Large intestine (tissue), 12 donors: ENCODE results near the gene MCEMP1. TPM values are rescaled to one million over a fixed set of nuclear protein-coding genes. Genes with fewer than 3 reads are reported as not detected.

Source experiments
- DNase-seq, 2 donors: peaks; one replicate each; pipeline versions ENCODE4 v3.0.0 to v3.0.0-alpha.2; 2013
- H3K27ac ChIP-seq: one replicate; pipeline ENCODE4 v1.5.1; 2013; ENCODE audit warnings: low read length
- H3K27me3 ChIP-seq: 2 replicates; pipeline ENCODE4 v1.6.1; 2013; ENCODE audit warnings: low read length; ENCODE audit not compliant: control insufficient read depth, insufficient read depth
- H3K36me3 ChIP-seq: 2 replicates; pipeline ENCODE4 v1.6.1; 2013; ENCODE audit warnings: low read length; ENCODE audit not compliant: control insufficient read depth, insufficient read depth
- H3K4me1 ChIP-seq: one replicate; pipeline ENCODE4 v1.6.1; 2013; ENCODE audit warnings: low read length; ENCODE audit not compliant: control insufficient read depth, insufficient read depth
- H3K4me3 ChIP-seq: one replicate; pipeline ENCODE4 v1.5.1; 2013; ENCODE audit warnings: low read length
- H3K9me3 ChIP-seq: one replicate; pipeline ENCODE4 v1.6.1; 2013; ENCODE audit warnings: mild to moderate bottlenecking, low read depth, low read length, moderate library complexity; ENCODE audit not compliant: control insufficient read depth
- WGBS: methylation state at CpG from one replicate; pipeline ENCODE4 v1.1.5; 2013; ENCODE audit warnings: low lambda C conversion rate; ENCODE audit not compliant: insufficient coverage; 5-methylcytosine and 5-hydroxymethylcytosine counted together
- long read RNA-seq, 11 donors: transcript quantifications; one replicate each; lab custom pipeline, GENCODE V29; 2026
- polyA plus RNA-seq: library from polyadenylated mRNA; unstranded; fragments of 120-200 nt; gene quantifications from one replicate; pipeline ENCODE4 v1.2.1, GENCODE V29; 2013

Gene MCEMP1, protein sequence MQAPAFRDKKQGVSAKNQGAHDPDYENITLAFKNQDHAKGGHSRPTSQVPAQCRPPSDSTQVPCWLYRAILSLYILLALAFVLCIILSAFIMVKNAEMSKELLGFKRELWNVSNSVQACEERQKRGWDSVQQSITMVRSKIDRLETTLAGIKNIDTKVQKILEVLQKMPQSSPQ
- polyA plus RNA-seq = 0.06 TPM
- long read RNA-seq, donor 1 = 0 reads
- long read RNA-seq, donor 2 = 0 reads
- long read RNA-seq, donor 3 = 0 reads
- long read RNA-seq, donor 4 = 0 reads
- long read RNA-seq, donor 5 = 0 reads
- long read RNA-seq, donor 6 = 0 reads
- long read RNA-seq, donor 7 = 0 reads
- long read RNA-seq, donor 8 = 0 reads
- long read RNA-seq, donor 9 = 0 reads
- long read RNA-seq, donor 10 = 0 reads
- long read RNA-seq, donor 11 = 0 reads

- DNase-seq = no peak
- Histone ChIP-seq H3K4me1 (peaks cover 4% of the 10 kb centered on the region), H3K36me3 (no peaks in the 10 kb centered on the region), H3K27me3 (peaks cover 35% of the 10 kb centered on the region), H3K4me3 (no peak within 1 kb of the TSS), H3K9me3 (no peaks in the 10 kb centered on the region), H3K27ac (no peak within 1 kb of the TSS)
- WGBS = no CpG with 5 or more reads among the region's 10 CpGs
Measured at GRCh38 chr19:7676854-7677253, at the start of gene MCEMP1. TSS of gene MCEMP1 (plus strand) at chr19:7677090. CDS start at chr19:7677121, 31 bp downstream.

- H3K4me3 ChIP-seq = no peak overlapping the region
- H3K4me1 ChIP-seq = peaks cover 13% of the 10 kb centered on the region
- DNase-seq = no peak
- peaks cover 46% of the 10 kb centered on the region for H3K36me3 ChIP-seq
- no peaks in the 10 kb centered on the region for H3K9me3 ChIP-seq
- H3K27me3 ChIP-seq = no peaks in the 10 kb centered on the region
- H3K27ac ChIP-seq = no peak overlapping the region
- no CpG with 5 or more reads among the region's 24 CpGs for WGBS
Measured at GRCh38 chr19:7627166-7627565, 49.7 kb upstream of the MCEMP1 start.

GRCh38 chr19:7628589-7629311 is 48.1 kb upstream of the MCEMP1 start:
- peaks cover 13% of the 10 kb centered on the region for H3K4me1 ChIP-seq
- H3K9me3 ChIP-seq = no peaks in the 10 kb centered on the region
- peaks cover 38% of the 10 kb centered on the region for H3K36me3 ChIP-seq
- no peaks in the 10 kb centered on the region for H3K27me3 ChIP-seq
- H3K27ac ChIP-seq = peak overlapping the region; percentile 29
- peak overlapping the region; percentile 87 for H3K4me3 ChIP-seq
- no CpG with 5 or more reads among the region's 15 CpGs for WGBS
- no peak for DNase-seq

DNA sequence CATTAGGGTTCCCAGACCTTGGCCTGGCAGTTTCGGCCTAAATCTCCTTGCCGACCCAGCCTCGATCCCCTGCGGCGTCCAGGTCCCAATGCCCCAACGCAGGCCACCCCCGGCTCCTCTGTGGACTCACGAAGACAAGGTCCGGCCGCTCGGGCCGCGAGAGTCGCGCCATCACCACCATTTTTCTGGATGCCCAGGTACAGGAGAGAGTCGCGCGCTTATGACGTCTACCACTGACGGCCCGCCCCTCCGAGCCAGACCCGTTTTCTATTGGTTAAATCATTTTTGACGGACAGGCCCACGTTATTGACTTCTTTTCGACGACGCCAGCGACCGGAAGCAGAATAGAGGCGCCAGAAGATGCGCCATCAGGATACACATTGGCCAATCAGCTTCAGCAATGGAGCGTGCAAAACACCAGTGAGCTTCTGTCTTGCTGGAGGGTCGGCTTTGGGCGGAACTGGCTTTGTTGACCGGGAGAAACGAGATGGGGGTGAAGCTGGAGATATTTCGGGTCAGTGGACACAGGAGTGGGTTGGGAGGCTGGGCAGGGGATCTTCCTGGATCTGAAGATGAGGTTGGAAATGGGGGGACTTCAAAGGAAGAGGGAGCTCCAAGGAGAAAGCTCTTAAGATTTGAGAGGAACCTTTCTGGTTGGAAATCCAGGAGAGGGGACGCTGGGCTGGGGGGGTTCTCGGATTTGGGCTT is 47.4 kb upstream of the MCEMP1 start, which contains the start of the genes PET100 and XAB2:
Gene PET100 (plus strand): TSS at position 447 of the 708 bp plus-strand sequence. CDS start 41 bp downstream, at position 488.
Gene XAB2 (minus strand): TSS at position 199 of the 708 bp plus-strand sequence. CDS start 18 bp downstream, at position 181.
- Histone ChIP-seq H3K27ac (peak within 1 kb of the TSS; percentile 32), H3K4me3 (peak within 1 kb of the TSS; percentile 87), H3K36me3 (peaks cover 34% of the 10 kb centered on the region), H3K4me1 (peaks cover 13% of the 10 kb centered on the region), H3K27me3 (no peaks in the 10 kb centered on the region), H3K9me3 (no peaks in the 10 kb centered on the region)
- peak; percentile 99 for DNase-seq
- WGBS = no CpG with 5 or more reads among the region's 40 CpGs

DNA sequence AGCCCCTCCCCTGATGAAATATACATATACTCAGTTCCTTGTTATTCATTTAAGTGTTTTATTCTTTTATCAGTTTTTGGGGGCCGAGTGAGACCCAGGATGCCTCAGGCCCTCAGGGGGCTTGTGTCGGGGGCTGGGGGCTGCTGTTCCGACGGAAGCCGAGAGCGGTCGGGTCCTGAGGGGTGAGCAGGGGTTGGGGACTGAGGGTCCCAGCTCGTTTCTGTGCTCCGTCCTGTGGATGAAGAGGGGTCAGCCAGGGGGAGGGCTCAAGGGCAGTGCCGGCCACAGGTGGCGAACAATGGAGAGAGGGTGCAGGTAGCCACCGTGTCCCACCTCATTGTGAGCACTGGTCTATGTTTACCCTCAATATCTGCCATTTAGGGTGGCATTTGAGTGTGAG is 45.3 kb upstream of the MCEMP1 start:
- Histone ChIP-seq H3K36me3 (peaks cover 17% of the 10 kb centered on the region), H3K27ac (no peak overlapping the region), H3K4me3 (no peak overlapping the region), H3K9me3 (no peaks in the 10 kb centered on the region), H3K4me1 (peaks cover 13% of the 10 kb centered on the region), H3K27me3 (peaks cover 7% of the 10 kb centered on the region)
- DNase-seq = no peak
- no CpG with 5 or more reads among the region's 12 CpGs for WGBS

DNA sequence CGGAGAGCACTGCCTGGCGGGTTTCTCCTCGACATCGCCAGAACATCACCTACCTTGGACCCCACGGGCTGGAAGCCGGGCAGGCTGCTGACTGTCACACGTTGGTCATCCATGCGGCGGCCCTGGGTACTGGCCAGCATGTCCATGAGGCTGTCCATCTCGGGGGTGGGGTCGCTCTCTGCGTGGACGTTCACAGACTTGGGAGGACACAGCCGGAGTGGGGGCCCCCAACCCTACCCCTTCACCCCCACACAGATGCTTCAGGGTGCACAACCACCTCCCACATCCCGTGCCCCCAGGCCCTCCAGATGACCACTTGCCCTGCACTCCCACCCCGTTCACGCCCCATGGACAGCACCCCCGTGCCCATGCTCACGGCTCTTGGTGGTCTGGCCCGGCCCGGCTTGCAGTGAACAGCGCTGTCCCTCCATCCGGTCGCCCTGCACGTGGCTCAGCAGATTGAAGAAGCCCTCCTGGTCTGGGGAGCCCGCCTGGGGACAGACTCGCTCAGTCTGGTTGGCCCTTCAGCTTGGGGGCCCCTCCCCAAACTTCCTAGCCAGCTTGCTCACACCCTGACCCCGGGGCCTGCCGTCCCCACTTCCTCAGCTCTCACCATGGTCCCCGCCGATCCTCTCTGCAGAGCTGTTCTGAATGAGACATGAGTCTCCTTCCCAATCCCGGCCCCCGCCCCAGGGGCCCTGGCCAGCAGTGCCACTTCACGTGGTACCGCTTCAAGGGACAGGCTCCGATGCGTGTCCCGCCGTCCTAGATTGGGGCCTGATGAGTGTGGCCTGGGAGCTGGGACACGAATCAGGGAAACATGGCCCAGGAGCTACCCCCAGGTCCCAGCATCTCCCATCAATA is 44.3 kb upstream of the MCEMP1 start:
- no CpG with 5 or more reads among the region's 40 CpGs for WGBS
- Histone ChIP-seq H3K27me3 (peaks cover 7% of the 10 kb centered on the region), H3K27ac (no peak overlapping the region), H3K4me3 (no peak overlapping the region), H3K9me3 (no peaks in the 10 kb centered on the region), H3K4me1 (peaks cover 16% of the 10 kb centered on the region), H3K36me3 (peaks cover 12% of the 10 kb centered on the region)
- no peak for DNase-seq

DNA sequence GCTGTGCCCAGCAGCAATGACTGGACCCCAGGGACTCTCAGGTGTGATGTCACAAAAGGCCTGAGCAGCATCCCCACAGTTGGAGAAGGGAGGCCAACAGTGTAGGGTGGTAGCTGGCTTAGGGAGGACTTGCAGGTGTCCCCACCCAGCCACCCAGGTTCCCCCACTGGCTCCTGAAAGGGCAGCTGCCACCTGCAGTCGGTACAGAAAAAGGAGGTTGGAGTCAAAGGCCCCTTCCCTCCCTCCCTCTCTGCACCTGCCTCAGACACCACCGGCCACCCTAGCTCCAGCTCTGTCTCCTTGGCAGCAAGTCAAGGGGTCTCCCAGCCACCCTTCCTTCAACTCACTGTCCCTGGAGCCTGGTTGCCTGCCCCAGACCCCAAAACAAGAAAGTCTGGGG is 43.2 kb upstream of the MCEMP1 start, which contains the start of gene PCP2:
Gene PCP2 (minus strand): TSS at position 22 of the 400 bp plus-strand sequence. CDS start 262 bp downstream, outside the sequence.
- no peaks in the 10 kb centered on the region for H3K9me3 ChIP-seq
- no peak for DNase-seq
- no CpG with 5 or more reads among the region's 2 CpGs for WGBS

GRCh38 chr19:7635670-7636069 is 41.2 kb upstream of the MCEMP1 start:
- 50% methylated on average over 2 of the region's 6 CpGs for WGBS
- H3K4me1 ChIP-seq = peaks cover 12% of the 10 kb centered on the region
- H3K4me3 ChIP-seq = no peak overlapping the region
- no peaks in the 10 kb centered on the region for H3K9me3 ChIP-seq
- H3K27ac ChIP-seq = no peak overlapping the region
- H3K36me3 ChIP-seq = peaks cover 21% of the 10 kb centered on the region
- no peak for DNase-seq
- H3K27me3 ChIP-seq = peaks cover 7% of the 10 kb centered on the region

More for the DNA sequence above, 43.2 kb upstream of the MCEMP1 start, which contains the start of gene PCP2:
- H3K4me3 ChIP-seq = no peak within 1 kb of the TSS
- peaks cover 16% of the 10 kb centered on the region for H3K36me3 ChIP-seq
- H3K4me1 ChIP-seq = peaks cover 17% of the 10 kb centered on the region
- peaks cover 7% of the 10 kb centered on the region for H3K27me3 ChIP-seq
- H3K27ac ChIP-seq = no peak within 1 kb of the TSS

GRCh38 chr19:7636317-7636690 is 40.6 kb upstream of the MCEMP1 start:
- Histone ChIP-seq H3K27me3 (peaks cover 7% of the 10 kb centered on the region), H3K4me1 (peaks cover 9% of the 10 kb centered on the region), H3K9me3 (no peaks in the 10 kb centered on the region), H3K4me3 (no peak overlapping the region), H3K36me3 (peaks cover 21% of the 10 kb centered on the region), H3K27ac (no peak overlapping the region)
- DNase-seq = no peak
- WGBS = no CpG with 5 or more reads among the region's 16 CpGs
